HG03045 (cell line): ENCODE results near the gene ENPP5.

ENCODE experiments used
- ATAC-seq: cut with Tn5 transposase; IDR thresholded peaks from one replicate; pipeline ENCODE4 v1.9.1; 2021; ENCODE audit warnings: mild to moderate bottlenecking, moderate library complexity; ENCODE audit not compliant: unreplicated experiment

The ENPP5 gene, protein sequence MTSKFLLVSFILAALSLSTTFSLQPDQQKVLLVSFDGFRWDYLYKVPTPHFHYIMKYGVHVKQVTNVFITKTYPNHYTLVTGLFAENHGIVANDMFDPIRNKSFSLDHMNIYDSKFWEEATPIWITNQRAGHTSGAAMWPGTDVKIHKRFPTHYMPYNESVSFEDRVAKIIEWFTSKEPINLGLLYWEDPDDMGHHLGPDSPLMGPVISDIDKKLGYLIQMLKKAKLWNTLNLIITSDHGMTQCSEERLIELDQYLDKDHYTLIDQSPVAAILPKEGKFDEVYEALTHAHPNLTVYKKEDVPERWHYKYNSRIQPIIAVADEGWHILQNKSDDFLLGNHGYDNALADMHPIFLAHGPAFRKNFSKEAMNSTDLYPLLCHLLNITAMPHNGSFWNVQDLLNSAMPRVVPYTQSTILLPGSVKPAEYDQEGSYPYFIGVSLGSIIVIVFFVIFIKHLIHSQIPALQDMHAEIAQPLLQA

DNA sequence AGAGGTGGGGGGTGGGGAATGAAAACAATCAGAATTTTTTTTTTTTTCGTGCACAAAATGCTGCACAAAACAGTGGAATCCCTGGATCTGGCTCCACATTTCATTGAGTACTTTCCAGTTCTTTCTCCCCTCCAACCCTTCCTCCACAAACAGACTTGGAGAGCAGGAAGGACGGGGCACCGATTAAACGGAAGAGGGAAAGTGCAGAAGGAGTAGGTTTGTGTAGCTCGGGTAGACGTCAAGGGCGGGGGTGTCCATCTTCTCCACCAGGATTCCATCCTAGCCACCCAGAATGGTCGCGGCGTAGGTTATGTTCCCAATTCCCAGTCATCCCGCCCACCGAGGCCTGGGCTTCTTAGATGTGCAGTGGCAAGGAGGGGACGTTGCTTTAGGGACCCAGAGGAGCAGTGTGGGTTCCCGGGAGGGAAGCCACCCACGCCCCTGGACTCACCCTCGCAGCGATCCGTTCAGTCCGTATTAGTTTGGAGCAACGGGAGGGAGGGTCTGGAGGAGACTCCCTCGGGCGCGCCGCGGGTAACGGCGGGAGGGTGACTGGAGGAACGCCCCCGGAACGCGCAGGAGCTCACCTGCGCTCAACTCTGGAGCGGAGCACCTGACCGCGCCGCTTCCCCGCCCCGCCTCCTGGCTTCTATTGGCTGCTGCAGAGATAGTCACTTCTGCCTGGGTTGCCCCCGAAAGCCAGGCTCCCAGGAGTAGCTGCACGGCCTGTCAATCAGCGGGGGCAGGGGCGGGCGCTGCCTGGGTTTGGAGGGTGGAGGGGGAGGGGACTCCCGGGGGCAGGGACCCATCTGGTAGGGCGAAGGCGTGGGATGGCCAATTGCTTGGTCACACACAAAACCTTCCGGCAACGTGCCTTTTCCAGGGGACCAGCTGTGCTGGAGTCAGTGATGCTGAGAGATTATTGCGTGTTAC, at the start of gene ENPP5:
Gene ENPP5 (minus strand): TSS at position 624 of the 933 bp plus-strand sequence. CDS start 2,718 bp downstream, outside the sequence.
- ATAC-seq: peak; percentile 93

DNA sequence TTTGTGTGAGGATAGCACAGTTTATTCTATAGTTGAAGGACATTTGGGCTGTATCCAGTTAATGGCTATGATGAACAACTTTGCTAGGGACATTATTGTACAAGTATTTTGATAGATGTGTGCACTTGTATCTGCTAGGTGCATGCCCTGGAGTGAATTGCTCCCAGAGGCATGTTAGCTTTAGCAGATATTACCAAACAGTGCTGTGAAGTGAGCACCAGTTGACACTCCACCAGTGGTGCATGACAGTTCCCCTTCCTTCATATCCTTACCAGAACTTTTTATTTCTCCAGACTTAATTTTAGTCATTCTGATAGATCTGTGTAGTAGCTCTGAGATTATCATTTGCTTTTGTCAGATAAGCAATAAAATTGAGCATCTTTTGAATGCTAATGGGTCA, 48.9 kb upstream of the ENPP5 start:
- ATAC-seq: no peak

DNA sequence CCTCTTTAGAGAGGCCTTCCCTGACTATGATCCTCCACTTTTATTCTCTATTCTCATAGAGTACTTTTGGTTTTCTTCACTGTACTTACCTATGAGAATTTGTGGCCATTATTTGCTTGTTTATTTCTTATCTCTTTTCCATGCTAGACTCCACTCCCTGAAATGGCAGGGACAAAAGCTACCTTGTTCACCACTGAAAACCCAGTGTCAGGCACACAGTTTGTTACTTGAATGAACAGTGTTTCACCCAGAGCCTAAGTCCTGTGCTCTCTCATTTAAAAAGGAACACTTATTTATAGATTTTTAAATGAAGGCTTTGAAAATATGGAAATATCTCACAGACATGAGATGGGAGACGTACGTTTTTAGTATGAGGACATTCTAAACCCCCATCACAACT, 47.7 kb upstream of the ENPP5 start:
- no peak for ATAC-seq

DNA sequence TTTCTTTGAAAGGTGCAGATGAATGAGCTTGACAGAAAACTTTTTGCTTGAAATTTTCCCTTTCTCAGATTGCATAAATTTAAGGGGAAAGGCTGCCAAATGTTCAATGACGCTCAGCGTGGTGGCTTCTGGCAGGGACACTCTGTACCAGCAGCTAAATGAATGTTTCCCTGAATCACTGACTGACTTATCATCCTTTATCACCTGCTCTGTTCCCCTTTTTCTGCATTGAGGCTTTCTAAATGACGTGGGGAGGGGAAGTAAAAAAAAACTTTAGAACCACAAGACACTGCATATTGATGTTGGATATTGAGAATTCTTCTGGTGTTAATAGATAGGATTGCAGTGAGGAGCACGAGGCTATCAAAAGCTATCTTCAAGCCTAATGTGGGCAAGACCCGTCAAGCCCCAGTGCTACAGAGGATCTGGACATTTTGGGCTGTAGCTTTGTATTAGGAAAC, 46.9 kb upstream of the ENPP5 start:
- ATAC-seq: peak; percentile 63

DNA sequence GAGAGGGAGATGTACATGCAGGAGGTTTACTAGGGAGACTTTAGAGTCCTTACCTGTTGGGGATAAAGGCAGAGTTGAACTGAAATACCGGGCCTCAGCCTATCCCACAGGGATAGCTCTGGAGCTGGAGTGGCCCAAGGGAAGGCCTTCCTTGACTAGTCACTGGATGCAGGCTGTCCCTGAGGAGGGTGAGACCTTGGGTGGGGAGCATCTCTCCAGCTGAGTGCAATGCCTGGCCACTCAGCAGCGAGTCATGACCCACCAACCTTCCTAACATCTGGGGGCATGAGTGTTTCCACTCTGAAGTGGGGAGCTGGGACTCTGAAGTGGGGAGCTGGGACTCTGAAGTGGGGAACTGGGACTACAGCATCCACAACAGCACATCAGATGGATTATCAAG, 46.1 kb upstream of the ENPP5 start:
- ATAC-seq: no peak

DNA sequence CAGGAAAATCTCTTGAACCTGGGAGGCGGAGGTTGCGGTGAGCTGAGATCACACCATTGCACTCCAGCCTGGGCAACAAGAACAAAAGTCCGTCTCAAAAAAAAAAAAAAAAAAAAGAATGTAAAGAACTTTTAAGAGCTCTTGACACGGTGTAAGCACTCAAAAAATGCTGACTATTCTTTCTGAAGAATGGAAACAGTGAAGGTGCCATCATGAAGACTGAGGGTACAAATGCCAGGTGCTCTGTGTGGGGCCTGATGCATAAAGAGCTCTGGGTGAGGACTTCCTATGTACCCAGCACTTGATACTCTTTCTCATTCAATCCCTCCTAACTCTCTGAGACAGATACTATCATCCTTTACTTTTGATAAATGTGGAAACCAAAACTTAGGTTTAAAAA, 45.0 kb upstream of the ENPP5 start:
- ATAC-seq: no peak

DNA sequence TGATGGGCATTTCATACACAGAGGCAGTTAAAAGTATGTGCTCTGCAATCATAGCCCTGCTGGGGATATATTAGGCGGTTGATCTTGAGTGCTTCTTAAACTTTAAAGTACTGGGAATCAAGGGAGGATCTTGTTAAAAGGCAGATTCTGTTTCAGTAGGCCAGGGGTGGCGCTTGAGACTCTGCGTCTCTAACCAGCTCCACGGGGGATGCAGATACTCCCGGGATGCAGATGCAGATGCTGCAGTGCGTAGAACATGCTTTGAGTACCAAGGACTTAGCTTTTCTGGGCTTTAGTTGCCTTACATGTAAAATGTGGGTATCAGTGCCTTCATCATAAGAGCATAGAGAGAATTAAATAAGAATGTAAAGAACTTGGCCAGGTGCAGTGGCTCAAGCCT, 44.4 kb upstream of the ENPP5 start:
- ATAC-seq: no peak

DNA sequence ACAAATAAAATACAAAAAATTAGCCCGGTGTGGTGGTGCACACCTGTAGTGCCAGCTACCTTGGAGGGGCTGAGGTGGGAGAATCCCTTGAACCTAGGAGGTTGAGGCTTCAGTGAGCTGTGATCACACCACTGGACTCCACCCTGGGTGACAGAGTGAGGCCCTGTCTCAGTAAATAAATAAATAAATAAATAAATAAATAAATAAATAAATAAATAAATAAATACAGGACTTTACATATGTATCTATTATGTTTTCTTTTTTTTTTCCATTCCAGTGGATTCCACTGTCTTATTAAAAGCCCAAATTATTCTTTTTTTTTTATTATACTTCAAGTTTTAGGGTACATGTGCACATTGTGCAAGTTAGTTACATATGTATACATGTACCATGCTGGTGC, 41.1 kb upstream of the ENPP5 start:
- ATAC-seq: no peak

DNA sequence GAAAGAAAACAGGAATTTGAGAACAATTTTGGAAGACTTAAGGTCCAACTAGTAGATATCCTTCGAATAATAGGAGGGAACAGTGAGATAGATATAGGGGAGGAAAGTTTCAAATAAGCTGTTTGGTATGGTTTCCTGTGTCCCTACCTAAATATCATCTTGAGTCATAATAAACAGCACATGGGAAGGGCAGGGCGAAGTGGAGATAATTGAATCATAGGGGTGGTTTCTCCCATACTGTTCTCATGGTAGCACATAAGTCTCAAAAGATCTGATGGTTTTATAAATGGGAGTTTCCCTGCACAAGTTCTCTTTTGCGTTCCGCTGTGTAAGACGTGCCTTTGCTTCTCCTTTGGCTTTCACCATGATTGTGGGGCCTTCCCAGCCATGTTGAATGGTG, 39.5 kb upstream of the ENPP5 start:
- no peak for ATAC-seq

DNA sequence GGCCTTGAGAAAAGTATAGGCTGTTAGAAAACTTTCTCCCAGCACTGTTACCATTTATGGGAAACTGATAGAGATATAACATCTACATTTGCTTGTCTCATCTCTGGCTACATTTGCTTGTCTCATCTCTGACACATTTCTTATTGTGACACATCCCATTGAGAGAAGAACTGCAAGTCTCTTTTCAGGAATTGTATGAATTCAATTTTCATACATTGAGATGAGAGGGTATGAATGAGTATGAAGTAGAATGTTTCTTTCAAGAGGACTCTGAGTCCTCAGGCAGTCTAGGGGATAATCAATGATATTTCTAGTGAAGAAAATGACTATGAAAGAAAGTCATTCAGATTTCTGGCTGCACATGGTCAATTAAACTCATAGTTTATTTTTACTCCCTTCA, 37.5 kb upstream of the ENPP5 start:
- no peak for ATAC-seq

DNA sequence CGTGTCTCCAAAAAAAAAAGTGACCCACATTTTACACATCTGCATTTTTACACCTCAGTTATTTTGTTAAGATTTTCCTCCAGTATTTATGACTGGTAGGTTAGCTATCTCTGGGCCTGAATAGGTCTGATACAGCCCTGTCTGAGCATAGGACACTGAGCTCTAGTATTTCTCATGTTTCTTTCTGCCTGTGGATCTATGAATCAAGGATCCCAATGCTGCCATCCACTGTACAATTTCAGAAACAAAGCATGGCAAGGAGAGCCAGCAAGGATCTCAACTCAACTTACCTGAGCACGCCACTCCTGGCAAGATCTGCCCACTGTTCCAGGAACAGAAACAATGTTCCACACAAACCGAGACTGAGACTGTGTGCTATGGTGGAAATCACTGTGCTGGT, 36.4 kb upstream of the ENPP5 start:
- ATAC-seq: no peak

DNA sequence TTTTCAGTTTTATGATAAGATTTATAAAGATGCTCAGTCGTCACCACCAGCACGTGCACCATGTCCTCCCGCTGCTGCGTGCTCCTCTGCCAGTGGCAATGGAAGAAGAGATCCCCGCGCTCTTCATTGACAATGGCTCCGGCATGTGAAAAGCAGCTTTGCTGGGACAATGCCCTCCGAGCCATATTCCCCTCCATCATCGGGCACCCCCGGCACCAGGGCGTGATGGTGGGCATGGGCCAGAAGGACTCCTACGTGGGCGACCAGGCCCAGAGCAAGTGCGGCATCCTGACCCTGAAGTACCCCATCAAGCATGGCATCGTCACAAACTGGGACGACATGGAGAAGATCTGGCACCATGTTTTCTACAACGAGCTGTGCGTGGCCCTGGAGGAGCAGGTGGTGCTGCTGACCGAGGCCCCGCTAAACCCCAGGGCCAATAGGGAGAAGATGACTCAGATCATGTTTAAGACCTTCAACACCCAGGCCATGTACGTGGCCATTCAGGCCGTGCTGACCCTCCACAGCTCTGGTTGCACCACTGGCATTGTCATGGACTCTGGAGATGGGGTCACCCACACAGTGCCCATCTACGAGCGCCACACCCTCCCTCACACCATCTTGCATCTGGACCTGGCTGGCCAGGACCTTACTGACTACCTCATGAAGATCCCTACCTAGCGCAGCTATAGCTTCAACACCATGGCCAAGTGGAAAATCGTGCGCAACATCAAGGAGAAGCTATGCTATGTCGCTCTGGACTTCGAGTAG, 34.3 kb upstream of the ENPP5 start:
- no peak for ATAC-seq

DNA sequence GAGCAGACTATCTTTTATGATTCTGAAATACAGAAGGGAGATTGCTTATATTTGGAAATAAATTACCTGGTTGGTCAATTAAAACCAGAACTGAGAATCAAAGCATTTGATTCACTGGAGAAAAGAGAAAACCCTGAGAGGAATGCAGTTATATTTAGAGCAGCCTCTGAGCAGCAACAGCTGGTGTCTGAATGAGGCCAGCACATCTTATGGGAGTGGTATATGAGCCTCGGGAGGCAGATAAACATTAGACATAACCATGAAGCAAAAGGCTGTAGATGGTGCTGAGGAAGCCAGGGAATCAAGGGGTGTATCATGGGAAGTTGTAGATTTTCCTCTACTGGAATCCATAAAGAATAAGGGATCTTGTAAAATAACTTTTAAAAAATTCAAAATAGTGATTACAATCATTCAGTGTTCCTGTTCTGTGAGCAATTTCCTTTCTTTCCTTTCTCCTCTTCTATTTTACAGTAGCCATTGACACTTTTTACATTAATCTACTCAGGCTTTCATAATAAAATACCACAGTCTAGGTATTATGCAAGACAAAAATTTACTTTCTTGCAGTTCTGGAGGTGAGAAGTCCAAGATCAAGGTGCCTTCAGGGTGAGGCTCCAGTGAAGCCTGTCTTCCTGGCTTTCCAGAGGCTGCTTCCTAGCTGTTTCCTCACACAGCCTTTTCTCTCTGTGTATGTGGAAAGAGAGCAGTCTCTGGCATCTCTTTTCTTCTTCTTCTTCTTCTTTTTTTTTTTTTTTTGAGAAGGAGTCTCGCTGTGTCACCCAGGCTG, 32.8 kb upstream of the ENPP5 start:
- no peak for ATAC-seq

DNA sequence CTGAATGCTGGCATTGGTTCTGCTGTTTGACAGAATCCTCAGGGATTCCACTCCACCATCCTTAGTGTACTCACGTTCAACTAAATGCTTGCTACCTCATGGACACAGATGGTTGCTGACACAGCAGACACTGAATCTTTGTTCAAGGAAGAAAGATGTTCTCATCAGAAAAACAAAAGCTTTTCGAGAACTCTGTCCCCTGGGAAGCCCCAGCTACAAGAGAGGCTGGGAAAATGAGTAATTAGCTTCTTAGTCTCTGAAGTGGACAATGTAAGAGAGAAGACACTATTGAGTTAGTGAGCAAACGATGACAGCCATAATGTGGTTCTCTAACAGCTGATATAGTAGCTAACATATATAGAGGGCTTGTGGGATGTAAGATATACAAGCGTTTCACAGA, 30.9 kb upstream of the ENPP5 start:
- no peak for ATAC-seq

DNA sequence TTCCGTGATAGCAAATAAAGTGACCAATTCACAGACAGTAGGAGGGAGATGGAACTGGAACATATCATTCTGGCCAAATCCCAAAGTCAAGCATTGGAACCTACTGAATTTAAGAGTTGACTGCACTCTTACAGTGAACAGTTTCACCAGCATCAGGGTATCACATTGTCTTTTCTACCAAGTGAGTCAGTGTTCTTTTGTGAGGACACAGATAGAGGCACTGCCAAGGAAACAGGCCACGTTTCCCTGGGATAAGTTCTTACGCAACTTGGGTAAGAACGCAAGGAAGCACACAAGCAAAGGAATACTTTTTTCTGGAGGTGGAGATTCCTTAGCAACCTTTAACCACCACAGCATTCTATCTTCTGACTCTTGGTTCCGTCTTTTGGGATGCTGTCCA, 28.6 kb upstream of the ENPP5 start:
- ATAC-seq: no peak

DNA sequence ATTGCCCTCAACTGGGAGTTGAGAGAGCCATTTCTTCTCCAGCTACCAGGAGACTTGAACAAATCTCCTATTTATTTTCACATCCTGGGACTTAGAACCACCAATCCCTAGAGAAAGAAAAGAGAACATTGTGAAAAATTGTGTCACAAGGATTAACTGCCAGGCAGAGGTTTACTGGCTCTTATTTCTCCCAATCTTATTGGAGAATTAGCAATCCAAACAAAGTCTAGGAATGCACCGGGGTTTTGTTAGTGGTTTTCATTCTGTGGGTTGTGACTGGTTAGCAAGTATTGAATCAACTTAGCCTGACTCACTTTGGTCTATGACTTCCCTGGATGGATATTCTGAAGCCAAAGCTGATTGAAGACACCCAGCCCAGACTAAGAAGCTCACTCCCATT, 21.2 kb upstream of the ENPP5 start:
- ATAC-seq: no peak

DNA sequence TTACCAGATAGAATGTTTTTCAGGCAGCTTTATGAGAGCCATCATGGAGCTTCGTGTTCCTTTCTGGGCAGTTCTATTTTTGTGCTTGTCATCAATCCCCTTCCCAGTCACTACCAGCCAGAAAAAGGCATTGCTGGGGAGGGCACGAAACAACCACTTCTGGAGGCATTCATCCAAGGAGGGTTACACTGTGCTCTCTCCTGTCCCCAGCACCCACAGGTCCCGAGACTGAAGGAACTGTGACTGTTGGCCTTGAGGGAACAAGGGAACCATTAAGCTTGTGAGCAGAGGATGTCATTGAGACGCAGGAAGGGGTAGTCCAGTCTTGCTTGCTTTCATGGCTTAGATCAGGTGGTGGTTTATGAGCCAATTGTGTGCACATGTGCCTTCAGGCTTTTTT, 20.1 kb upstream of the ENPP5 start:
- ATAC-seq: no peak

DNA sequence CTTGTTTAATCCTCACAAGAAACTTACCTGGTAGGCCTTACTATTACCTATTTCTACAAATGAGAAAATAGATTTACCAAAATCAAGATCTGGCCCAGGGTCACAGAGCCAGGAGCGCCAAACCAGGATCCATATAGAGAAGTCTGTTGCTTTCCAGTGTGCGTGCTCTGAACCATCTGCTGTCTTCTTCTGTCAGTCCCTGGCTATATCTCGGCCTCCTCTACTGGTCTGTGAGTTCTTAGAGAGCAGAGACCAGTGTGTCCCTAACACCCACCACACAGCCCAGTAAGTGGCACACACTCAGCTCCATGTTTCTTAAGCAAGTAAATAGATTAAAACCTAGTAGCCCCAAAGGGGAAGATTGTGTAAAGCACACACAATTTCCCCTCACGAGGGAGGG, 18.9 kb upstream of the ENPP5 start:
- no peak for ATAC-seq

DNA sequence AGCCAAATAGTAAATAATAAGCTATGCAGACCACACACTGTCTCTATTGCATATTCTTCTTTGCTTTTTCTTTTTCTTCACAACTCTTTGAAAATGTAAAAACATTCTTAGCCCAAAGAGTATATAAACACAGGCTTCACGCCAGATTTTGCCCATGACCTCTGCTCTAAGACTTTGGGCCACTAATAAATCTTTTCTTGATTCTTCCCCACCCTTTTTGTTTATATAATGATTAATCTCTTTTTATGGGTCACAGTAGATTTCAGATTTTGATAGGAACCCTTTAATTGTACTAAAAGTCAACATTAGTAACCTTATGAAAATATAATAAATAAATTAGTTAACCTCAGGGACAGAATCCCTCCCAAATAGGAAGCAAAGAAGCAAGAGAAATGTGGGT, 15.8 kb upstream of the ENPP5 start:
- ATAC-seq: no peak

DNA sequence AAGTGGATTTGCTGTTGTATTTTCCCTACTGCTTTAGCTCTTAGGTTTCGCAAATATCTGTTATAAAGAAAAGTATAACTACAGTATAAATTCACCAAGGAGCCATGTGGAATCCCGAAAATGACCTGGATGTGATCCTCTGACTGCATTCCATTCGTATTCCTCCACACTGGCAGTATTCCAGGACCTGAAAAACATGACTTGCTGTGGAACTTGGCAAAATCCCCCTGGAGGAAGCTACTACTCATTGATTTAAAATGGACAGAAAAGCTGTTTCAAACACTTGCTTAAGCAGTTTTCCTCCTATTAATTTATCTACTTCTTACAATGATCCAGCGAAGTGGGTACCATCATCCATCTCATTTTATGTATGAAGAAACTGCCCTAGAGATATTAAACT, 13.3 kb upstream of the ENPP5 start:
- ATAC-seq: no peak
